ENCODE measurements around the gene NT5C. TPM values are rescaled to one million over a fixed set of nuclear protein-coding genes. Genes with fewer than 3 reads are reported as not detected.

Gene NT5C
- polyA plus RNA-seq, 4 donors = 33.1 to 68.4 (median 48.5) TPM

- DNase-seq (ENCODE audit: low read depth in 4 of 4, low spot score in 3 of 4) = no peak
Measured at GRCh38 chr17:75096082-75096625, 35.4 kb downstream of the NT5C start.

- no peak for DNase-seq (ENCODE audit: low read depth in 4 of 4, low spot score in 3 of 4)
Measured at GRCh38 chr17:75094871-75095399, 36.6 kb downstream of the NT5C start.

GRCh38 chr17:75093548-75094158 lies 37.9 kb downstream of the NT5C start:
- no peak for DNase-seq (ENCODE audit: low read depth in 4 of 4, low spot score in 3 of 4)

- DNase-seq (ENCODE audit: low read depth in 4 of 4, low spot score in 3 of 4) = no peak
Measured at GRCh38 chr17:75091855-75092327, 39.7 kb downstream of the NT5C start.

- DNase-seq (ENCODE audit: low read depth in 4 of 4, low spot score in 3 of 4) = no peak
Measured at GRCh38 chr17:75090871-75091854, 40.4 kb downstream of the NT5C start.

- DNase-seq (ENCODE audit: low read depth in 4 of 4, low spot score in 3 of 4) = no peak
Measured at GRCh38 chr17:75088465-75089417, 42.8 kb downstream of the NT5C start.

- DNase-seq (ENCODE audit: low read depth in 4 of 4, low spot score in 3 of 4) = peak in 3 of 4 donors; percentile 66 to 76 (median 66)
Measured at GRCh38 chr17:75087558-75088453, 43.7 kb downstream of the NT5C start, which contains the start of gene SLC16A5. TSS of gene SLC16A5 (plus strand) at chr17:75087954. CDS start at chr17:75093637, 5,683 bp downstream.

- DNase-seq (ENCODE audit: low read depth in 4 of 4, low spot score in 3 of 4) = no peak
Measured at GRCh38 chr17:75087182-75087557, 44.4 kb downstream of the NT5C start.

- no peak for DNase-seq (ENCODE audit: low read depth in 4 of 4, low spot score in 3 of 4)
Measured at GRCh38 chr17:75086496-75087181, 44.9 kb downstream of the NT5C start.

GRCh38 chr17:75084039-75084660 lies 47.4 kb downstream of the NT5C start:
- no peak for DNase-seq (ENCODE audit: low read depth in 4 of 4, low spot score in 3 of 4)

GRCh38 chr17:75082683-75083082 lies 48.9 kb downstream of the NT5C start:
- no peak for DNase-seq (ENCODE audit: low read depth in 4 of 4, low spot score in 3 of 4)

- DNase-seq (ENCODE audit: low read depth in 4 of 4, low spot score in 3 of 4) = no peak
Measured at GRCh38 chr17:75081611-75082540, 49.7 kb downstream of the NT5C start.

Other genes starting within 250 kb of the NT5C start
- gene FADS6, start 238.1 kb downstream of the NT5C start, polyA plus RNA-seq (ENCODE audit: insufficient read length in 4 of 4) = under 1 TPM in 2 of 4 donors, not detected in 2; 0.36 to 0.49 TPM
- gene USH1G, start 208.5 kb downstream of the NT5C start, polyA plus RNA-seq (ENCODE audit: insufficient read length in 4 of 4) = under 1 TPM; 0.48 to 0.82 (median 0.60) TPM
- gene OTOP2, start 207.5 kb downstream of the NT5C start, polyA plus RNA-seq (ENCODE audit: insufficient read length in 4 of 4) = under 1 TPM in 1 of 4 donors, not detected in 3; 0.08 TPM
- gene OTOP3, start 195.8 kb downstream of the NT5C start, polyA plus RNA-seq (ENCODE audit: insufficient read length in 4 of 4) = not detected
- 10 to 100 TPM in 3 of 4 donors, 1 to 10 TPM in 1; 5.4 to 19.6 (median 12.6) TPM for gene HID1, start 159.0 kb downstream of the NT5C start, polyA plus RNA-seq (ENCODE audit: insufficient read length in 4 of 4)
- 1 to 10 TPM; 7.4 to 9.7 (median 9.0) TPM for gene CDR2L, start 144.1 kb downstream of the NT5C start, polyA plus RNA-seq (ENCODE audit: insufficient read length in 4 of 4)
- 10 to 100 TPM; 19.1 to 29.5 (median 25.6) TPM for gene MRPL58, start 119.1 kb downstream of the NT5C start, polyA plus RNA-seq (ENCODE audit: insufficient read length in 4 of 4)
- 100 to 1,000 TPM; 181 to 366 (median 314) TPM for gene ATP5PD, start 84.8 kb downstream of the NT5C start, polyA plus RNA-seq (ENCODE audit: insufficient read length in 4 of 4)
- 10 to 100 TPM; 27.8 to 36.6 (median 31.1) TPM for gene KCTD2, start 84.5 kb downstream of the NT5C start, polyA plus RNA-seq (ENCODE audit: insufficient read length in 4 of 4)
- 10 to 100 TPM; 13.4 to 43.4 (median 23.9) TPM for gene SLC16A5, start 43.8 kb downstream of the NT5C start, polyA plus RNA-seq (ENCODE audit: insufficient read length in 4 of 4)
- gene ARMC7, start 21.8 kb downstream of the NT5C start, polyA plus RNA-seq (ENCODE audit: insufficient read length in 4 of 4) = 10 to 100 TPM in 3 of 4 donors, 1 to 10 TPM in 1; 7.6 to 21.2 (median 16.0) TPM
- 100 to 1,000 TPM in 1 of 4 donors, 10 to 100 TPM in 3; 57.9 to 103 (median 92.5) TPM for gene JPT1, start 22.8 kb upstream of the NT5C start, polyA plus RNA-seq (ENCODE audit: insufficient read length in 4 of 4)
- gene SUMO2, start 51.2 kb upstream of the NT5C start, polyA plus RNA-seq (ENCODE audit: insufficient read length in 4 of 4) = 100 to 1,000 TPM; 632 to 882 (median 751) TPM
- gene NUP85, start 73.9 kb upstream of the NT5C start, polyA plus RNA-seq (ENCODE audit: insufficient read length in 4 of 4) = 10 to 100 TPM; 57.1 to 75.1 (median 62.6) TPM
- 10 to 100 TPM; 32.2 to 44.3 (median 43.4) TPM for gene GGA3, start 129.9 kb upstream of the NT5C start, polyA plus RNA-seq (ENCODE audit: insufficient read length in 4 of 4)
- 10 to 100 TPM; 41.4 to 77.6 (median 72.9) TPM for gene MRPS7, start 130.1 kb upstream of the NT5C start, polyA plus RNA-seq (ENCODE audit: insufficient read length in 4 of 4)
- gene MIF4GD, start 139.5 kb upstream of the NT5C start, polyA plus RNA-seq (ENCODE audit: insufficient read length in 4 of 4) = 10 to 100 TPM; 16.1 to 22.5 (median 20.4) TPM
- gene SLC25A19, start 157.7 kb upstream of the NT5C start, polyA plus RNA-seq (ENCODE audit: insufficient read length in 4 of 4) = 1 to 10 TPM; 6.5 to 8.5 (median 8.1) TPM

All from left renal pelvis (tissue), 4 donors.